ENCODE results near the gene EEFSEC. TPM values are rescaled to one million over a fixed set of nuclear protein-coding genes. Genes with fewer than 3 reads are reported as not detected.

EEFSEC gene
- total and polyA plus RNA-seq, 7 experiments from 2014 or later: 17.3 to 31.4 (median 18.3) TPM

- ChIA-PET CTCF (no interaction called here), POLR2A (no interaction called here)
- Mint-ChIP-seq H3K4me3 (no peak overlapping the region), H3K27ac (no peak overlapping the region), H3K4me1 (peaks cover 0 to 4% (median 0%) of the 10 kb centered on the region in 7 donors), H3K27me3 (no peaks in the 10 kb centered on the region), H3K9me3 (no peaks in the 10 kb centered on the region), H3K36me3 (peaks cover 0 to 3% (median 0%) of the 10 kb centered on the region in 5 donors)
- Histone ChIP-seq H3K27ac (ENCODE audit: low read depth, low read length) (no peak overlapping the region), H3K36me3 (ENCODE audit: control insufficient read depth in 2 of 3, insufficient read depth in 3 of 3, low read length in 3 of 3) (peaks cover 0 to 6% (median 0%) of the 10 kb centered on the region in 3 experiments), H3K4me1 (ENCODE audit: control insufficient read depth in 2 of 2, insufficient read depth in 2 of 2, low read length in 2 of 2) (no peaks in the 10 kb centered on the region), H3K27me3 (ENCODE audit: control insufficient read depth in 2 of 2, insufficient read depth in 2 of 2, low read length in 2 of 2) (no peaks in the 10 kb centered on the region), H3K9me3 (ENCODE audit: control insufficient read depth in 2 of 3, low read length in 3 of 3) (no peaks in the 10 kb centered on the region), H3K4me3 (ENCODE audit: low read length) (no peak overlapping the region)
- DNase-seq (no peak), ATAC-seq (no peak)
- intact Hi-C loops (cut with micrococcal nuclease): no loop called here
Measured at GRCh38 chr3:128394033-128394432, 240.8 kb downstream of the EEFSEC start.

- Histone ChIP-seq H3K27me3 (ENCODE audit: control insufficient read depth in 2 of 2, insufficient read depth in 2 of 2, low read length in 2 of 2) (no peaks in the 10 kb centered on the region), H3K36me3 (ENCODE audit: control insufficient read depth in 2 of 3, insufficient read depth in 3 of 3, low read length in 3 of 3) (no peaks in the 10 kb centered on the region), H3K4me3 (ENCODE audit: low read length) (no peak overlapping the region), H3K9me3 (ENCODE audit: control insufficient read depth in 2 of 3, low read length in 3 of 3) (no peaks in the 10 kb centered on the region), H3K4me1 (ENCODE audit: control insufficient read depth in 2 of 2, insufficient read depth in 2 of 2, low read length in 2 of 2) (no peaks in the 10 kb centered on the region), H3K27ac (ENCODE audit: low read depth, low read length) (no peak overlapping the region)
- Mint-ChIP-seq H3K4me3 (no peak overlapping the region), H3K27ac (peak overlapping the region in 2 of 9 donors; percentile 34 to 80), H3K4me1 (peaks cover 0 to 4% (median 0%) of the 10 kb centered on the region in 7 donors), H3K36me3 (peaks cover 0 to 3% (median 0%) of the 10 kb centered on the region in 5 donors), H3K27me3 (no peaks in the 10 kb centered on the region), H3K9me3 (no peaks in the 10 kb centered on the region)
- ChIA-PET CTCF (no interaction called here), POLR2A (no interaction called here)
- DNase-seq: no peak
- no peak for ATAC-seq
- intact Hi-C loops (cut with micrococcal nuclease): no loop called here
Measured at GRCh38 chr3:128395046-128395445, 241.8 kb downstream of the EEFSEC start.

GRCh38 chr3:128395500-128396162 is 242.3 kb downstream of the EEFSEC start:
- no peak for DNase-seq
- intact Hi-C loops (cut with micrococcal nuclease): no loop called here
- POLR2A ChIA-PET: no interaction called here
- Mint-ChIP-seq H3K27ac (peak overlapping the region in 2 of 9 donors; percentile 34 to 80), H3K36me3 (peaks cover 0 to 3% (median 0%) of the 10 kb centered on the region in 5 donors), H3K4me3 (no peak overlapping the region), H3K9me3 (no peaks in the 10 kb centered on the region), H3K27me3 (no peaks in the 10 kb centered on the region), H3K4me1 (peaks cover 0 to 4% (median 0%) of the 10 kb centered on the region in 7 donors)
- Histone ChIP-seq H3K27ac (ENCODE audit: low read depth, low read length) (no peak overlapping the region), H3K4me1 (ENCODE audit: control insufficient read depth in 2 of 2, insufficient read depth in 2 of 2, low read length in 2 of 2) (no peaks in the 10 kb centered on the region), H3K9me3 (ENCODE audit: control insufficient read depth in 2 of 3, low read length in 3 of 3) (no peaks in the 10 kb centered on the region), H3K36me3 (ENCODE audit: control insufficient read depth in 2 of 3, insufficient read depth in 3 of 3, low read length in 3 of 3) (no peaks in the 10 kb centered on the region), H3K4me3 (ENCODE audit: low read length) (no peak overlapping the region), H3K27me3 (ENCODE audit: control insufficient read depth in 2 of 2, insufficient read depth in 2 of 2, low read length in 2 of 2) (no peaks in the 10 kb centered on the region)
- CTCF ChIA-PET: interaction anchor here (0.6 kb wide), 1 partner anchor 829 kb away, joined by 3 read pairs; no protein-coding TSS in a partner anchor
- no peak for ATAC-seq

- Mint-ChIP-seq H3K9me3 (no peaks in the 10 kb centered on the region), H3K27ac (no peak overlapping the region), H3K36me3 (no peaks in the 10 kb centered on the region), H3K4me3 (no peak overlapping the region), H3K27me3 (no peaks in the 10 kb centered on the region), H3K4me1 (peaks cover 0 to 7% (median 0%) of the 10 kb centered on the region in 7 donors)
- no peak overlapping the region for H3K4me3 ChIP-seq (ENCODE audit: low read length)
- ChIA-PET POLR2A (no interaction called here), CTCF (no interaction called here)
- H3K27ac ChIP-seq (ENCODE audit: low read depth, low read length): no peak overlapping the region
- no peaks in the 10 kb centered on the region for H3K36me3 ChIP-seq (ENCODE audit: control insufficient read depth in 2 of 3, insufficient read depth in 3 of 3, low read length in 3 of 3)
- H3K27me3 ChIP-seq (ENCODE audit: control insufficient read depth in 2 of 2, insufficient read depth in 2 of 2, low read length in 2 of 2): no peaks in the 10 kb centered on the region
- ATAC-seq: no peak
- intact Hi-C loops (cut with micrococcal nuclease): no loop called here
- H3K9me3 ChIP-seq (ENCODE audit: control insufficient read depth in 2 of 3, low read length in 3 of 3): no peaks in the 10 kb centered on the region
- DNase-seq: no peak
- no peaks in the 10 kb centered on the region for H3K4me1 ChIP-seq (ENCODE audit: control insufficient read depth in 2 of 2, insufficient read depth in 2 of 2, low read length in 2 of 2)
Measured at GRCh38 chr3:128397484-128397883, 244.2 kb downstream of the EEFSEC start.

GRCh38 chr3:128398586-128398985 is 245.3 kb downstream of the EEFSEC start:
- no peak for ATAC-seq
- CTCF ChIA-PET: no interaction called here

GRCh38 chr3:128399221-128399915 is 246.1 kb downstream of the EEFSEC start:
- CTCF ChIA-PET: no interaction called here
- DNase-seq (no peak), ATAC-seq (no peak)
- POLR2A ChIA-PET: no interaction called here
- Histone ChIP-seq H3K36me3 (ENCODE audit: control insufficient read depth in 2 of 3, insufficient read depth in 3 of 3, low read length in 3 of 3) (no peaks in the 10 kb centered on the region), H3K27me3 (ENCODE audit: control insufficient read depth in 2 of 2, insufficient read depth in 2 of 2, low read length in 2 of 2) (no peaks in the 10 kb centered on the region), H3K4me3 (ENCODE audit: low read length) (no peak overlapping the region), H3K4me1 (ENCODE audit: control insufficient read depth in 2 of 2, insufficient read depth in 2 of 2, low read length in 2 of 2) (no peaks in the 10 kb centered on the region), H3K27ac (ENCODE audit: low read depth, low read length) (no peak overlapping the region), H3K9me3 (ENCODE audit: control insufficient read depth in 2 of 3, low read length in 3 of 3) (no peaks in the 10 kb centered on the region)
- Mint-ChIP-seq H3K36me3 (no peaks in the 10 kb centered on the region), H3K4me1 (peaks cover 0 to 9% (median 0%) of the 10 kb centered on the region in 7 donors), H3K9me3 (no peaks in the 10 kb centered on the region), H3K27ac (no peak overlapping the region), H3K27me3 (no peaks in the 10 kb centered on the region), H3K4me3 (no peak overlapping the region)
- intact Hi-C loops (cut with micrococcal nuclease): no loop called here

More at GRCh38 chr3:128398586-128398985, 245.3 kb downstream of the EEFSEC start:
- Mint-ChIP-seq H3K27ac (no peak overlapping the region), H3K4me1 (peaks cover 0 to 8% (median 0%) of the 10 kb centered on the region in 7 donors), H3K4me3 (no peak overlapping the region), H3K36me3 (no peaks in the 10 kb centered on the region), H3K27me3 (no peaks in the 10 kb centered on the region), H3K9me3 (no peaks in the 10 kb centered on the region)
- Histone ChIP-seq H3K4me1 (ENCODE audit: control insufficient read depth in 2 of 2, insufficient read depth in 2 of 2, low read length in 2 of 2) (no peaks in the 10 kb centered on the region), H3K4me3 (ENCODE audit: low read length) (no peak overlapping the region), H3K27me3 (ENCODE audit: control insufficient read depth in 2 of 2, insufficient read depth in 2 of 2, low read length in 2 of 2) (no peaks in the 10 kb centered on the region), H3K9me3 (ENCODE audit: control insufficient read depth in 2 of 3, low read length in 3 of 3) (no peaks in the 10 kb centered on the region), H3K36me3 (ENCODE audit: control insufficient read depth in 2 of 3, insufficient read depth in 3 of 3, low read length in 3 of 3) (no peaks in the 10 kb centered on the region), H3K27ac (ENCODE audit: low read depth, low read length) (no peak overlapping the region)
- DNase-seq: no peak
- intact Hi-C loops (cut with micrococcal nuclease): no loop called here
- POLR2A ChIA-PET: no interaction called here

GRCh38 chr3:128400671-128401070 is 247.4 kb downstream of the EEFSEC start:
- H3K27ac Mint-ChIP-seq: no peak overlapping the region
- no peak for ATAC-seq
- POLR2A ChIA-PET: no interaction called here

More at GRCh38 chr3:128400671-128401070, 247.4 kb downstream of the EEFSEC start:
- no peak overlapping the region for H3K4me3 ChIP-seq (ENCODE audit: low read length)
- intact Hi-C loops (cut with micrococcal nuclease): no loop called here
- H3K9me3 ChIP-seq (ENCODE audit: control insufficient read depth in 2 of 3, low read length in 3 of 3): no peaks in the 10 kb centered on the region
- H3K9me3 Mint-ChIP-seq: peaks cover 0 to under 1% (median 0%) of the 10 kb centered on the region in 11 donors
- no peaks in the 10 kb centered on the region for H3K36me3 ChIP-seq (ENCODE audit: control insufficient read depth in 2 of 3, insufficient read depth in 3 of 3, low read length in 3 of 3)
- no peak overlapping the region for H3K4me3 Mint-ChIP-seq
- H3K27ac ChIP-seq (ENCODE audit: low read depth, low read length): no peak overlapping the region
- peaks cover 0 to 7% (median 0%) of the 10 kb centered on the region in 7 donors for H3K4me1 Mint-ChIP-seq
- H3K27me3 ChIP-seq (ENCODE audit: control insufficient read depth in 2 of 2, insufficient read depth in 2 of 2, low read length in 2 of 2): no peaks in the 10 kb centered on the region
- no peaks in the 10 kb centered on the region for H3K4me1 ChIP-seq (ENCODE audit: control insufficient read depth in 2 of 2, insufficient read depth in 2 of 2, low read length in 2 of 2)
- DNase-seq: no peak
- no peaks in the 10 kb centered on the region for H3K27me3 Mint-ChIP-seq
- no peaks in the 10 kb centered on the region for H3K36me3 Mint-ChIP-seq
- CTCF ChIA-PET: no interaction called here
